H1 (cell line): ENCODE results near the gene MYBPC1. TPM values are rescaled to one million over a fixed set of nuclear protein-coding genes. Genes with fewer than 3 reads are reported as not detected.

Experiments used
- CTCF ChIA-PET: fragments of 300-600 bp; sonication (Branson Sonifier 250); formaldehyde crosslinking; loops from one replicate; lab custom pipeline; 2021; ENCODE audit not compliant: partially characterized antibody; lab: Charles Lee
- POLR2A ChIA-PET: fragments of 300-600 bp; sonication (Branson Sonifier 250); formaldehyde crosslinking; loops from one replicate; lab custom pipeline; 2021; ENCODE audit warnings: inconsistent platforms; ENCODE audit not compliant: partially characterized antibody; lab: Charles Lee
- DNase-seq, 2 experiments: peaks; one replicate each; pipeline versions ENCODE4 v3.0.0 to v3.0.0-alpha.2; 2010 to 2022; ENCODE audit warnings: low spot score in 2 of 2, low read depth in 1 of 2, mixed read lengths in 1 of 2
- FAIRE-seq: peaks from 2 replicates; lab custom pipeline; 2011; peaks lifted over from hg19 to GRCh38; lab: Jason Lieb, UNC
- H2AFZ ChIP-seq: 2 replicates; pipeline ENCODE4 v1.8.1; 2012; ENCODE audit warnings: low read length, inconsistent platforms
- H2AK5ac ChIP-seq: 2 replicates; pipeline ENCODE4 v1.6.1; 2013; ENCODE audit warnings: low read depth, low read length
- H2BK120ac ChIP-seq: replicated peaks from 2 replicates; pipeline ENCODE3; 2013; ENCODE audit warnings: low read depth, low read length, inconsistent platforms
- H2BK12ac ChIP-seq: 2 replicates; pipeline ENCODE4 v1.6.1; 2013; ENCODE audit warnings: low read depth, low read length
- H2BK15ac ChIP-seq: 2 replicates; pipeline ENCODE4 v1.6.1; 2013; ENCODE audit warnings: low read length
- H2BK20ac ChIP-seq: 2 replicates; pipeline ENCODE4 v1.6.1; 2013; ENCODE audit warnings: low read length
- H2BK5ac ChIP-seq: 2 replicates; pipeline ENCODE4 v1.6.1; 2013; ENCODE audit warnings: low read depth, low read length
- H3K14ac ChIP-seq: 2 replicates; pipeline ENCODE4 v1.6.1; 2013; ENCODE audit warnings: inconsistent platforms; ENCODE audit not compliant: insufficient read length
- H3K18ac ChIP-seq: 2 replicates; pipeline ENCODE4 v1.6.1; 2013; ENCODE audit warnings: low read length; ENCODE audit errors: extremely low read depth
- H3K23ac ChIP-seq: 2 replicates; pipeline ENCODE4 v1.6.1; 2013; ENCODE audit warnings: inconsistent platforms; ENCODE audit not compliant: insufficient read length
- H3K23me2 ChIP-seq: 2 replicates; pipeline ENCODE4 v1.6.1; 2013; ENCODE audit warnings: low read depth, low read length
- H3K27ac ChIP-seq: 2 replicates; pipeline ENCODE4 v1.6.1; 2011; ENCODE audit warnings: low read depth, low read length, inconsistent platforms
- H3K27me3 ChIP-seq, 4 experiments: replicated peaks in 1 of 4; 1 replicate in 1 of 4; 2 replicates in 3 of 4; pipeline versions ENCODE4 v1.6.1 to v1.8.1; 2011 to 2013; ENCODE audit warnings: low read length in 3 of 4, mild to moderate bottlenecking in 3 of 4, inconsistent platforms in 2 of 4, mixed read lengths in 2 of 4, moderate library complexity in 1 of 4; ENCODE audit not compliant: control insufficient read depth in 3 of 4, insufficient read depth in 3 of 4; ENCODE audit errors: extremely low read depth in 1 of 4
- H3K36me3 ChIP-seq, 4 experiments: 2 replicates each; pipeline versions ENCODE4 v1.6.1 to v1.8.1; 2011 to 2013; ENCODE audit warnings: mild to moderate bottlenecking in 4 of 4, low read length in 3 of 4, moderate library complexity in 2 of 4, control low read depth in 1 of 4, inconsistent platforms in 1 of 4; ENCODE audit not compliant: insufficient read depth in 4 of 4, control insufficient read depth in 2 of 4
- H3K4ac ChIP-seq: replicated peaks from 2 replicates; pipeline ENCODE3; 2013; ENCODE audit warnings: low read length, low read depth, mixed read lengths, inconsistent platforms; ENCODE audit not compliant: insufficient read length
- H3K4me1 ChIP-seq, 4 experiments: replicated peaks in 1 of 4; 1 replicate in 1 of 4; 2 replicates in 3 of 4; pipeline versions ENCODE4 v1.6.1 to v1.8.1; 2011 to 2013; ENCODE audit warnings: low read length in 3 of 4, inconsistent platforms in 2 of 4, mixed read lengths in 1 of 4; ENCODE audit not compliant: insufficient read depth in 4 of 4, control insufficient read depth in 3 of 4
- H3K4me2 ChIP-seq, 2 experiments: 2 replicates each; pipeline versions ENCODE4 v1.6.1 to v1.8.1; 2011 to 2013; ENCODE audit warnings: low read depth in 2 of 2, low read length in 2 of 2, control low read depth in 1 of 2, inconsistent platforms in 1 of 2, mild to moderate bottlenecking in 1 of 2; ENCODE audit not compliant: insufficient read depth in 1 of 2
- H3K4me3 ChIP-seq, 4 experiments: fragments of 200-600, 300-600 bp in 1 of 4; sonication (generic), shearing (Covaris generic), sonication (Bioruptor Twin) in 1 of 4; 2 replicates each; pipeline versions ENCODE4 v1.5.1 to v1.8.1; 2011 to 2016; ENCODE audit warnings: low read length in 4 of 4, low read depth in 3 of 4, control low read depth in 2 of 4, inconsistent platforms in 2 of 4, mild to moderate bottlenecking in 2 of 4, mixed read lengths in 1 of 4, moderate library complexity in 1 of 4; ENCODE audit not compliant: insufficient read depth in 2 of 4; ENCODE audit errors: extremely low read depth in 1 of 4
- H3K56ac ChIP-seq: replicated peaks from 2 replicates; pipeline ENCODE3; 2013; ENCODE audit warnings: low read depth, mild to moderate bottlenecking, mixed read lengths, low read length, inconsistent platforms; ENCODE audit not compliant: insufficient read length
- H3K79me1 ChIP-seq: 2 replicates; pipeline ENCODE4 v1.6.1; 2013; ENCODE audit warnings: low read depth, low read length, control low read depth
- H3K79me2 ChIP-seq, 2 experiments: 2 replicates each; pipeline versions ENCODE4 v1.6.1 to v1.8.1; 2012 to 2013; ENCODE audit warnings: low read length in 2 of 2, mild to moderate bottlenecking in 2 of 2, inconsistent platforms in 1 of 2; ENCODE audit not compliant: insufficient read depth in 2 of 2, control insufficient read depth in 1 of 2
- H3K9ac ChIP-seq, 4 experiments: replicated peaks in 1 of 4; 1 replicate in 1 of 4; 2 replicates in 3 of 4; pipeline versions ENCODE4 v1.6.1 to v1.8.1; 2011 to 2013; ENCODE audit warnings: low read depth in 3 of 4, low read length in 3 of 4, control low read depth in 2 of 4, mild to moderate bottlenecking in 2 of 4, moderate library complexity in 2 of 4, inconsistent platforms in 1 of 4; ENCODE audit errors: extremely low read depth in 1 of 4
- H3K9me3 ChIP-seq, 2 experiments: 2 replicates each; pipeline versions ENCODE4 v1.6.1 to v1.8.1; 2012 to 2013; ENCODE audit warnings: mild to moderate bottlenecking in 2 of 2, moderate library complexity in 2 of 2, control low read depth in 1 of 2, inconsistent platforms in 1 of 2, low read depth in 1 of 2, low read length in 1 of 2, mixed read lengths in 1 of 2; ENCODE audit not compliant: insufficient read depth in 2 of 2
- H4K20me1 ChIP-seq, 2 experiments: replicated peaks in 1 of 2; 2 replicates each; pipeline versions ENCODE3 to v1.8.1; 2011 to 2013; ENCODE audit warnings: inconsistent platforms in 2 of 2, low read length in 2 of 2, mild to moderate bottlenecking in 1 of 2; ENCODE audit not compliant: insufficient read depth in 2 of 2, control insufficient read depth in 1 of 2
- H4K5ac ChIP-seq: 2 replicates; pipeline ENCODE4 v1.6.1; 2013; ENCODE audit warnings: low read length, low read depth, mixed read lengths, inconsistent platforms; ENCODE audit not compliant: insufficient read length
- H4K8ac ChIP-seq: 2 replicates; pipeline ENCODE4 v1.8.0; 2013; ENCODE audit warnings: mild to moderate bottlenecking, moderate library complexity, low read length, inconsistent platforms; ENCODE audit not compliant: insufficient read depth; ENCODE audit errors: extremely low read depth
- H4K91ac ChIP-seq: replicated peaks from 2 replicates; pipeline ENCODE3; 2013; ENCODE audit warnings: low read length, mixed read lengths, inconsistent platforms; ENCODE audit not compliant: insufficient read length
- KDM4A ChIP-seq: IDR thresholded peaks from one replicate; pipeline ENCODE4 v1.7.1; 2012; ENCODE audit warnings: low read depth, mild to moderate bottlenecking, moderate library complexity, low read length, inconsistent platforms; ENCODE audit not compliant: severe bottlenecking
- NANOG ChIP-seq: IDR thresholded peaks from 2 replicates; pipeline ENCODE4 v1.6.1; 2011; ENCODE audit warnings: low read length, low read depth, mild to moderate bottlenecking, inconsistent platforms; ENCODE audit not compliant: insufficient read depth, poor library complexity, severe bottlenecking
- WGBS, 2 experiments: shearing (Covaris generic) in 1 of 2; methylation state at CpG; one replicate each; pipeline versions ENCODE4 v1.1.6 to v1.1.7; 2013 to 2015; ENCODE audit warnings: low lambda C conversion rate in 2 of 2, mixed read lengths in 2 of 2, inconsistent platforms in 1 of 2, low coverage in 1 of 2, missing lambda C conversion rate in 1 of 2; ENCODE audit not compliant: insufficient replicate concordance in 2 of 2, insufficient coverage in 1 of 2, insufficient read length in 1 of 2; ENCODE audit errors: extremely low coverage in 1 of 2, missing lambda C conversion rate in 1 of 2; 5-methylcytosine and 5-hydroxymethylcytosine counted together
- polyA plus RNA-seq, 7 experiments: library from polyadenylated mRNA; depleted of rRNA in 3 of 7; stranded (reverse) in 5 of 7; unstranded in 2 of 7; fragments of >200 nt in 5 of 7; fragments of 200-250 nt in 2 of 7; gene quantifications; 1 replicate in 5 of 7; 2 replicates in 1 of 7; 4 replicates in 1 of 7; pipeline versions ENCODE4 v1.2.1 to v1.2.3, GENCODE V29; 2011 to 2013; ENCODE audit warnings: missing spikeins in 2 of 7, mixed read lengths in 2 of 7
- total RNA-seq: library from RNA; stranded (reverse); fragmentation: NEBNext Ultra II Directional; extraction: Animal tissue kit (Norgen Biotek cat#: 25700); gene quantifications from 2 replicates; pipeline ENCODE4 v1.2.1, GENCODE V29; 2021

The MYBPC1 gene
- total and polyA plus RNA-seq, 2 of the 8 experiments (the other 6 are each of a cell fraction or from before 2014, with no cell fraction given): not detected

- no peaks in the 10 kb centered on the region for H3K79me2 ChIP-seq
- H3K56ac ChIP-seq: no peak overlapping the region
- H3K4me3 ChIP-seq: no peak overlapping the region
- no peaks in the 10 kb centered on the region for H4K20me1 ChIP-seq
- DNase-seq (no peak), FAIRE-seq (no peak)
- 17% methylated on average over 1 of the region's 1 CpG; no CpG with 5 or more reads in 1 of the 2 experiments for WGBS, 2 experiments
- H3K9ac ChIP-seq: no peak overlapping the region
- no peak overlapping the region for H3K14ac ChIP-seq
- H4K8ac ChIP-seq: no peak overlapping the region
- H3K27me3 ChIP-seq: no peaks in the 10 kb centered on the region
- no peaks in the 10 kb centered on the region; the same call in 1 of the 2 replicates for H3K23me2 ChIP-seq
- no peak overlapping the region for H2BK15ac ChIP-seq
- H2BK5ac ChIP-seq: no peak overlapping the region
- H3K27ac ChIP-seq: no peak overlapping the region
- H3K36me3 ChIP-seq: no peaks in the 10 kb centered on the region
- TF ChIP-seq NANOG (peak; percentile 64), KDM4A (no peak)
- H2BK120ac ChIP-seq: no peak overlapping the region
- H2AFZ ChIP-seq: 0 out of 2 replicates have a peak overlapping the region, but pooled peaks have one; percentile 18
- no peak overlapping the region for H3K18ac ChIP-seq
- ChIA-PET CTCF (interaction anchor here (0.9 to 1.7 kb wide), 3 partner anchors 12 to 898 kb away, joined by 3 to 7 read pairs (median 3); no protein-coding TSS in a partner anchor), POLR2A (no interaction called here)
- no peak overlapping the region for H3K23ac ChIP-seq
- peak overlapping the region in 1 of 2 experiments; percentile 8; a peak in 1 of 4 replicates for H3K4me2 ChIP-seq
- no peak overlapping the region for H4K91ac ChIP-seq
- H2AK5ac ChIP-seq: no peak overlapping the region
- no peaks in the 10 kb centered on the region for H3K9me3 ChIP-seq
- no peak overlapping the region for H2BK20ac ChIP-seq
- no peaks in the 10 kb centered on the region for H3K79me1 ChIP-seq
- no peak overlapping the region for H3K4ac ChIP-seq
- H2BK12ac ChIP-seq: no peak overlapping the region
- H4K5ac ChIP-seq: no peak overlapping the region
- H3K4me1 ChIP-seq: peaks cover 0 to 7% (median 0%) of the 10 kb centered on the region in 4 experiments; a peak in 1 of 7 replicates
Measured at GRCh38 chr12:101581190-101581589, 13.6 kb upstream of the MYBPC1 start.
